ENCODE measurements around the gene SLITRK2. TPM values are rescaled to one million over a fixed set of nuclear protein-coding genes. Genes with fewer than 3 reads are reported as not detected.

SLITRK2 gene
- polyA plus RNA-seq, 1 donor = 0.51 TPM

GRCh38 chrX:145856181-145856580 lies 38.6 kb downstream of the SLITRK2 start:
- DNase-seq (ENCODE audit: low read depth) = no peak

- no peak for DNase-seq (ENCODE audit: low read depth)
These were observed 44.2 kb downstream of the SLITRK2 start for GRCh38 chrX:145861818-145862217.

DNA sequence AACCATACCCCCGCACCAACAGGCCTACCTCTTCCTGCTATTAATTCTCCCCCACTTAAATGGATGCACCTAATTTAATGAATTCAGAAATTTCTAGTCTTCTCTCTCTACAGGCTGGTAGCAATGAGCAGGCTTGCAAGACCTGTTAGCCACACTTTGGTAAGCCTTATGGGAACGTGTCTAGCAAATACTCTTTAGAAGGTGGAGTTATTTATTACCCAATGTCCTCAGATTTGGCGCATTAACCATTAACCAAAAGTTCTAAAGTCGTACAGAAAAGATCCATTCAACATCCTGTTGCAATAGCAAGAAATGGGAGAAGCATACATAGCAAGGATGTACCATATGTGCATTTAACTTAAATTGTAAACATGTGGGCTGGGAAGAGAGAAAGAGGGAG lies 47.5 kb downstream of the SLITRK2 start:
- no peak for DNase-seq (ENCODE audit: low read depth)

Measured in forelimb muscle (tissue), 1 donor.